Fibroblast of lung (primary cell): ENCODE measurements around the gene TMEM135. TPM values are rescaled to one million over a fixed set of nuclear protein-coding genes. Genes with fewer than 3 reads are reported as not detected.

Experiments used
- DNase-seq, 2 donors: peaks; one replicate each; pipeline versions ENCODE4 v3.0.0 to v3.0.0-alpha.2; 2010; ENCODE audit warnings: low read depth in 2 of 2
- H2AFZ ChIP-seq: 2 replicates; pipeline ENCODE4 v1.5.1; 2012; ENCODE audit warnings: low read length, control low read depth, inconsistent platforms
- H3K27ac ChIP-seq: 2 replicates; pipeline ENCODE4 v1.5.1; 2011; ENCODE audit warnings: low read length, control low read depth; ENCODE audit not compliant: insufficient read depth
- H3K27me3 ChIP-seq: 2 replicates; pipeline ENCODE4 v1.5.1; 2011; ENCODE audit warnings: mild to moderate bottlenecking, low read length; ENCODE audit not compliant: control insufficient read depth, insufficient read depth
- H3K36me3 ChIP-seq: 2 replicates; pipeline ENCODE4 v1.5.1; 2011; ENCODE audit warnings: low read length; ENCODE audit not compliant: control insufficient read depth, insufficient read depth
- H3K4me1 ChIP-seq: 2 replicates; pipeline ENCODE4 v1.5.1; 2011; ENCODE audit warnings: low read length; ENCODE audit not compliant: control insufficient read depth, insufficient read depth; ENCODE audit errors: extremely low read depth
- H3K4me2 ChIP-seq: 2 replicates; pipeline ENCODE4 v1.5.1; 2011; ENCODE audit warnings: low read length, control low read depth; ENCODE audit not compliant: insufficient read depth; ENCODE audit errors: extremely low read depth
- H3K4me3 ChIP-seq, 4 experiments: fragments of 200-600 bp in 1 of 4; sonication (generic) in 1 of 4; replicated peaks in 1 of 4; 2 replicates each; pipeline ENCODE4 v1.5.1; 2011 to 2016; ENCODE audit warnings: low read length in 4 of 4, low read depth in 3 of 4, mild to moderate bottlenecking in 3 of 4, control low read depth in 2 of 4, inconsistent platforms in 1 of 4, mixed read lengths in 1 of 4; ENCODE audit not compliant: insufficient read depth in 1 of 4; ENCODE audit errors: control extremely low read depth in 1 of 4
- H3K79me2 ChIP-seq: 2 replicates; pipeline ENCODE4 v1.5.1; 2012; ENCODE audit warnings: mild to moderate bottlenecking, low read length, inconsistent platforms; ENCODE audit not compliant: control insufficient read depth, insufficient read depth
- H3K9ac ChIP-seq: 2 replicates; pipeline ENCODE4 v1.5.1; 2011; ENCODE audit warnings: mild to moderate bottlenecking, low read length, control low read depth; ENCODE audit not compliant: insufficient read depth
- H3K9me3 ChIP-seq: 2 replicates; pipeline ENCODE4 v1.5.1; 2012; ENCODE audit warnings: low read depth, low read length; ENCODE audit not compliant: control insufficient read depth, insufficient read depth
- H4K20me1 ChIP-seq: 2 replicates; pipeline ENCODE4 v1.5.1; 2011; ENCODE audit warnings: low read length; ENCODE audit not compliant: control insufficient read depth, insufficient read depth; ENCODE audit errors: extremely low read depth
- CTCF ChIP-seq, 2 donors: IDR thresholded peaks in 1 of 2; conservative IDR thresholded peaks in 1 of 2; 1 replicate in 1 of 2; 2 replicates in 1 of 2; pipeline ENCODE4 v1.5.1; 2011 to 2012; ENCODE audit warnings: low read length in 2 of 2, control low read depth in 1 of 2, inconsistent platforms in 1 of 2, low read depth in 1 of 2, mild to moderate bottlenecking in 1 of 2
- EZH2 ChIP-seq: IDR thresholded peaks from 2 replicates; pipeline ENCODE4 v1.5.1; 2012; ENCODE audit warnings: low read length, control low read depth, mild to moderate bottlenecking; ENCODE audit errors: missing control alignments
- polyA plus RNA-seq, 2 donors: library from polyadenylated mRNA; depleted of rRNA in 1 of 2; stranded (reverse) in 1 of 2; unstranded in 1 of 2; fragments of >200 nt; gene quantifications; 2 replicates each; pipeline ENCODE4 v1.2.1, GENCODE V29; 2011 to 2012; ENCODE audit warnings: missing spikeins in 1 of 2
- total RNA-seq: library from RNA; depleted of rRNA; stranded (reverse); fragments of >200 nt; gene quantifications from 2 replicates; pipeline ENCODE4 v1.2.1, GENCODE V29; 2014

TMEM135 gene
- total and polyA plus RNA-seq, 2 donors (not counting 1 experiment from before 2014, with no cell fraction given) = 17.3 to 20.6 TPM

- TF ChIP-seq CTCF (conservative IDR thresholded peaks at IDR 0.05 in 1 of 2, IDR thresholded peaks at IDR 0.05 in 1 of 2; ENCODE audit: low read depth in 1 of 2, low read length in 2 of 2) (no peak), EZH2 (no peak)
- no peak overlapping the region for H3K4me2 ChIP-seq
- no peaks in the 10 kb centered on the region for H3K27me3 ChIP-seq
- no peak overlapping the region for H3K9ac ChIP-seq
- no peak overlapping the region for H3K4me3 ChIP-seq
- no peaks in the 10 kb centered on the region for H3K4me1 ChIP-seq
- no peaks in the 10 kb centered on the region for H4K20me1 ChIP-seq
- no peak overlapping the region for H2AFZ ChIP-seq
- H3K27ac ChIP-seq = no peak overlapping the region
- H3K9me3 ChIP-seq = no peaks in the 10 kb centered on the region
- H3K79me2 ChIP-seq = no peaks in the 10 kb centered on the region
- H3K36me3 ChIP-seq = no peaks in the 10 kb centered on the region
- DNase-seq = no peak
These were observed 258.9 kb downstream of the TMEM135 start for GRCh38 chr11:87296627-87297026.

- Histone ChIP-seq H3K4me2 (no peak overlapping the region), H3K4me3 (no peak overlapping the region), H4K20me1 (no peaks in the 10 kb centered on the region), H3K27me3 (no peaks in the 10 kb centered on the region), H3K9ac (no peak overlapping the region), H3K36me3 (no peaks in the 10 kb centered on the region), H3K27ac (no peak overlapping the region), H2AFZ (no peak overlapping the region), H3K79me2 (no peaks in the 10 kb centered on the region), H3K4me1 (no peaks in the 10 kb centered on the region), H3K9me3 (no peaks in the 10 kb centered on the region)
- no peak for TF ChIP-seq EZH2
- DNase-seq = no peak
These were observed 260.4 kb downstream of the TMEM135 start for GRCh38 chr11:87298155-87298554.

- no peak for DNase-seq
- Histone ChIP-seq H4K20me1 (no peaks in the 10 kb centered on the region), H3K27ac (no peak overlapping the region), H3K9ac (no peak overlapping the region), H2AFZ (no peak overlapping the region), H3K4me1 (no peaks in the 10 kb centered on the region), H3K79me2 (no peaks in the 10 kb centered on the region), H3K36me3 (no peaks in the 10 kb centered on the region), H3K4me3 (no peak overlapping the region), H3K4me2 (no peak overlapping the region), H3K9me3 (no peaks in the 10 kb centered on the region), H3K27me3 (no peaks in the 10 kb centered on the region)
- TF ChIP-seq CTCF (conservative IDR thresholded peaks at IDR 0.05 in 1 of 2, IDR thresholded peaks at IDR 0.05 in 1 of 2; ENCODE audit: low read depth in 1 of 2, low read length in 2 of 2) = no peak
- no peak for TF ChIP-seq EZH2
These were observed 261.3 kb downstream of the TMEM135 start for GRCh38 chr11:87299041-87299481.
